Activated CD4-positive, alpha-beta T cell treated with anti-CD3 and anti-CD28 coated beads, Interleukin-2, amount 10 ng/mL, durations not matched to agents 7 days and 5 days (primary cell): ENCODE results near the gene NUDCD2. TPM values are rescaled to one million over a fixed set of nuclear protein-coding genes. Genes with fewer than 3 reads are reported as not detected.
"Not testable (repeated sequence)": the region's sequence is repeated elsewhere in the genome, so short reads cannot be mapped to it uniquely, and the experiment has no call there.

Experiments
- CTCF ChIA-PET: fragments of 350-600 bp; sonication (Branson Sonifier 250); formaldehyde crosslinking; loops from one replicate; lab custom pipeline; 2021; ENCODE audit warnings: antibody characterized with exemption; lab: Charles Lee
- POLR2A ChIA-PET: fragments of 350-600 bp; sonication (Branson Sonifier 250); formaldehyde crosslinking; loops from one replicate; lab custom pipeline; 2021; ENCODE audit warnings: antibody characterized with exemption; lab: Charles Lee
- DNase-seq: peaks from one replicate; pipeline ENCODE4 v3.0.0-alpha.2; 2020
- H3K27ac Mint-ChIP-seq: one replicate; pipeline ENCODE4 v1.8.0; 2021; ENCODE audit warnings: mild to moderate bottlenecking, moderate library complexity, mixed read lengths
- H3K27me3 Mint-ChIP-seq: one replicate; pipeline ENCODE4 v1.8.0; 2021; ENCODE audit warnings: mixed read lengths
- H3K36me3 Mint-ChIP-seq: one replicate; pipeline ENCODE4 v1.8.0; 2021; ENCODE audit warnings: low read depth, mixed read lengths
- H3K4me1 Mint-ChIP-seq: one replicate; pipeline ENCODE4 v1.8.0; 2021; ENCODE audit warnings: mixed read lengths
- H3K4me3 Mint-ChIP-seq: one replicate; pipeline ENCODE4 v1.8.0; 2021; ENCODE audit warnings: mild to moderate bottlenecking, moderate library complexity, mixed read lengths
- H3K9me3 Mint-ChIP-seq: one replicate; pipeline ENCODE4 v1.8.0; 2021; ENCODE audit warnings: mixed read lengths
- total RNA-seq, 2 experiments: library from RNA; stranded (reverse); gene quantifications; one replicate each; pipeline ENCODE4 v1.2.3, GENCODE V29; 2021

Gene NUDCD2
- total RNA-seq, 2 experiments from 2014 or later, result 29.9 to 33.1 TPM

GRCh38 chr5:163408311-163408923 lies 51.5 kb downstream of the NUDCD2 start:
- CTCF ChIA-PET, result interaction anchor here (0.7 to 1.5 kb wide), 5 partner anchors 10 to 98 kb away, joined by 3 to 5 read pairs (median 3); no protein-coding TSS in a partner anchor
- H3K4me3 Mint-ChIP-seq, result no peak overlapping the region
- peaks cover 2% of the 10 kb centered on the region for H3K4me1 Mint-ChIP-seq
- H3K36me3 Mint-ChIP-seq, result no peaks in the 10 kb centered on the region
- H3K27me3 Mint-ChIP-seq, result peaks cover under 1% of the 10 kb centered on the region
- POLR2A ChIA-PET, result no interaction called here
- H3K27ac Mint-ChIP-seq, result no peak overlapping the region
- DNase-seq, result peak; percentile 64
- no peaks in the 10 kb centered on the region for H3K9me3 Mint-ChIP-seq

DNA sequence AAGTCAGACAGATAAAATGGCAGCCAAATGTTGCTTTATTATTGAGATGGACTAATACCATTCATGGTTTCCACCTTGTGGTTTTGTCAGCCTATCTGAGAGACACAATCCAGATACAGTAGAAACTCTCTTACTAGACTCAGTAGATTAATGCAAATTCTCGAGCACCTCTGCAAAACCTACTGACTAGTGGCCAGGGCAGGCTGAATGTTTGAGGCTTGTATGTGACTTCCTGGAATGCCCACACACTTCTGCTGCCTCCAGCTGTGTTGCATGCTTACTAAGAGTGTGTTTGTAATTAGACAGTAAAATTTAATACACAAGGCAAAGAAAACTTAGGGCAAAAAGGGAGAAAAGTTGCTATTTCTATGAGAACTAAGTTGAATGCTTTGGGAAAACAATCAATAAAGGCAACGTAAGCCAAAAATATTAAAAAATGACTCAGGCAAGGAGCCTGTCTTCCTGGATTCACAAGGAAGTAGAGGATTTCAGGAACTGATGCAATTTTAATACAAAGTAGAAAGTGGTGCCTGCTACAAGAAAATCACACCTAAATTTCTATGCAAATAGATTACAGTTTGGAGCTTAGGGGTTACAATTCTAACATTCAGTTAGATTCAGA lies 52.8 kb downstream of the NUDCD2 start:
- DNase-seq, result no peak
- Mint-ChIP-seq H3K4me1 (peaks cover 2% of the 10 kb centered on the region), H3K4me3 (no peak overlapping the region), H3K27ac (no peak overlapping the region), H3K9me3 (no peaks in the 10 kb centered on the region), H3K27me3 (no peaks in the 10 kb centered on the region), H3K36me3 (no peaks in the 10 kb centered on the region)
- CTCF ChIA-PET, result interaction anchor here (0.5 kb wide), 1 partner anchor 1862 kb away, joined by 3 read pairs; no protein-coding TSS in a partner anchor
- POLR2A ChIA-PET, result interaction anchor here (0.6 kb wide), 1 partner anchor 55 kb away, joined by 4 read pairs; no protein-coding TSS in a partner anchor

GRCh38 chr5:163404364-163405173 lies 55.3 kb downstream of the NUDCD2 start:
- CTCF ChIA-PET, result interaction anchor here (0.7 kb wide), 1 partner anchor 922 kb away, joined by 5 read pairs; no protein-coding TSS in a partner anchor
- DNase-seq, result no peak
- POLR2A ChIA-PET, result no interaction called here
- no peaks in the 10 kb centered on the region for H3K36me3 Mint-ChIP-seq
- no peaks in the 10 kb centered on the region for H3K27me3 Mint-ChIP-seq
- no peak overlapping the region for H3K4me3 Mint-ChIP-seq
- no peak overlapping the region for H3K27ac Mint-ChIP-seq
- H3K9me3 Mint-ChIP-seq, result no peaks in the 10 kb centered on the region
- peaks cover 2% of the 10 kb centered on the region for H3K4me1 Mint-ChIP-seq

DNA sequence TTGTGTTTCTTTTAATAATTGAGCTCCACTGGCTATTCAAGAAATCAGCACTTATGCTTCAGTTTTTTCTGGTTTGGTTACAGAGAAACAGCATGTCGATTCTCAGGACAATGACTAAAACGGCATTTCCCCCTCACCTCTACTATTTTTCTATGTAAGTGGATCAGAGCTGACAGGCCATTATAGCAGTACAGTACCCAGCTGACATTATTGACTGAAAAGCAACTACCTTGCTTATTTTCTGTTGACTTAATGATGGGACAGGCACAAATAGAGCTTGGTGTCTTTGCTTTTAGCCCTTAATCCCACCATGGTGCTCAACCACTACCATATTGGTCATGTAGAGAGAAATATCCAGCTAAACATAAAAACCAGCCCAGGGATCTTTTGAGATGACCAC lies 57.9 kb downstream of the NUDCD2 start:
- Mint-ChIP-seq H3K27ac (no peak overlapping the region), H3K36me3 (no peaks in the 10 kb centered on the region), H3K9me3 (no peaks in the 10 kb centered on the region), H3K27me3 (peaks cover 2% of the 10 kb centered on the region), H3K4me3 (no peak overlapping the region), H3K4me1 (no peaks in the 10 kb centered on the region)
- POLR2A ChIA-PET, result no interaction called here
- no peak for DNase-seq
- CTCF ChIA-PET, result no interaction called here

DNA sequence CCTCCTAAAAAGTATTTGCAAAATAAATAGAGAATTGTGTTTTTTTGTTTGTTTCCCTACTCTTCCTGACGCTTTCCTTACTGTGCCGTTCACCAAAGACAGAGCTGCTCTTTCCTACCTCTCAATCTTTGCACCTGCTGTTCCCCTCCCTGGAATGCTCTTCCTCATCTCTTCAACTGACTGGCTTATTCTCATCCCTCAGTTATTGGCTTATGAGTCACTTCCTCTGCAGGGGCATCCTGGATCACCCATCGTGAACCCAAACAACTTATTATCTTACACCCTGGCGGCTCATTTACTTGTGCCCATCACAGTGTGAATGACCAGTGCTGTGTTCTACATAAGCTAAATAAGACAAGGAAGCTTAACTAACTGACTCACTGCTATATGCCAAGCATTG lies 58.6 kb downstream of the NUDCD2 start:
- Mint-ChIP-seq H3K4me3 (no peak overlapping the region), H3K9me3 (no peaks in the 10 kb centered on the region), H3K27me3 (peaks cover 3% of the 10 kb centered on the region), H3K4me1 (no peaks in the 10 kb centered on the region), H3K27ac (no peak overlapping the region), H3K36me3 (no peaks in the 10 kb centered on the region)
- CTCF ChIA-PET, result no interaction called here
- DNase-seq, result no peak
- POLR2A ChIA-PET, result no interaction called here

DNA sequence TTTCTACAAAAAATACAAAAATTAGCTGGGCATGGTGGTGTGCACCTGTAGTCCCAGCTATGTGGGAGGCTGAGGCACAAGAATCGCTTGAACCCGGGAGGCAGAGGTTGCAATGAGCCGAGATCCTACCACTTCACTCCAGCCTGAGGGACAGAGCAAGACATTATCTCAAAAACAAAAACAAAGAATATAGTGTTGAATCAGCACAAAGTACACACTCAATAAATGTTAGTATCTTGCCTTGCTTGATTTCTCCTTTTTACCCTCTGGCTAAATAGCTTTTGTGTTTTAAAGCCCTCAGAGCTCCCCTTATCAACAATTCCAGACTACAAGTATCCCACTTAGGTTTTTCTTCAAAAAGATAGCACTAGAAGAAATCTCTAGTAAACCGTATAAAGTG lies 60.0 kb downstream of the NUDCD2 start:
- ChIA-PET POLR2A (no interaction called here), CTCF (interaction anchor here (0.6 to 0.9 kb wide), 2 partner anchors 22 to 91 kb away, joined by 4 to 6 read pairs; no protein-coding TSS in a partner anchor)
- no peaks in the 10 kb centered on the region for H3K9me3 Mint-ChIP-seq
- H3K4me3 Mint-ChIP-seq, result no peak overlapping the region
- no peak for DNase-seq
- no peaks in the 10 kb centered on the region for H3K36me3 Mint-ChIP-seq
- no peaks in the 10 kb centered on the region for H3K4me1 Mint-ChIP-seq
- H3K27me3 Mint-ChIP-seq, result peaks cover 5% of the 10 kb centered on the region
- H3K27ac Mint-ChIP-seq, result no peak overlapping the region

- peaks cover 7% of the 10 kb centered on the region for H3K27me3 Mint-ChIP-seq
Observed at GRCh38 chr5:163397354-163397753, 62.5 kb downstream of the NUDCD2 start.

DNA sequence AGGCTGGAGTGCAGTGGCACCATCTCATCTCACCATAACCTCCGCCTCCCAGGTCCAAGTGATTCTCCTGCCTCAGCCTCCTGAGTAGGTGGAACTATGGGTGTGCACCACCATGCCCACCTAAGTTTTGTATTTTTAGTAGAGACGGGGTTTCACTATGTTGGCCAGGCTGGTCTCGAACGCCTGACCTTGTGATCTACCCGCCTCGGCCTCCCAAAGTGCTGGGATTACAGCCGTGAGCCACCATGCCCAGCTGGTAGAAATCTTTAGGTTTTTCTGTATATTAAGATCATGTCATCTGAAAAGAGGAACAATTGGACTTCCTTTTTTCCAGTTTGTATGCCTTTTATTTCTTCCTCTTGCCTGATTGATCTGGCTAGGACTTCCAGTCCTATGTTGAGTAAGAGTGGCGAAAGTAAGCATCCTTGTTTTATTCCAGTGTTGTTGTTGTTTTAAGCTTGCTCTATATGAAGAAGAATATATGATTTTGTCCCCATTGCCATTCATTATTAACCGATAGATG lies 63.0 kb downstream of the NUDCD2 start:
- H3K9me3 Mint-ChIP-seq, CTCF ChIA-PET, H3K4me1 Mint-ChIP-seq, POLR2A ChIA-PET, H3K4me3 Mint-ChIP-seq, H3K27ac Mint-ChIP-seq, DNase-seq, H3K27me3 Mint-ChIP-seq, H3K36me3 Mint-ChIP-seq: not testable (repeated sequence)

More at GRCh38 chr5:163397354-163397753, 62.5 kb downstream of the NUDCD2 start:
- CTCF ChIA-PET, result interaction anchor here (1.5 kb wide), 1 partner anchor 11 kb away, joined by 3 read pairs; no protein-coding TSS in a partner anchor
- POLR2A ChIA-PET, result no interaction called here
- Mint-ChIP-seq H3K4me3 (no peak overlapping the region), H3K36me3 (no peaks in the 10 kb centered on the region), H3K9me3 (no peaks in the 10 kb centered on the region), H3K27ac (no peak overlapping the region), H3K4me1 (no peaks in the 10 kb centered on the region)
- no peak for DNase-seq

Other genes with a start within 250 kb of the NUDCD2 start
- gene CCNG1, start 22.5 kb downstream of the NUDCD2 start, total RNA-seq, result 100 to 1,000 TPM; 137 to 142 TPM
- gene HMMR, start 530 bp upstream of the NUDCD2 start, total RNA-seq, result 10 to 100 TPM; 69.4 to 77.8 TPM
- gene MAT2B, start 45.5 kb upstream of the NUDCD2 start, total RNA-seq, result 10 to 100 TPM; 91.4 to 94.4 TPM